NCI-H524 treated with DMSO at 0.1 percent for 48 hours (cell line): Measurements from ENCODE around the gene PRDM11.

Experiments
- DNase-seq: peaks from one replicate; lab custom pipeline; 2025; lab: John Stamatoyannopoulos, UW

The PRDM11 gene

DNA sequence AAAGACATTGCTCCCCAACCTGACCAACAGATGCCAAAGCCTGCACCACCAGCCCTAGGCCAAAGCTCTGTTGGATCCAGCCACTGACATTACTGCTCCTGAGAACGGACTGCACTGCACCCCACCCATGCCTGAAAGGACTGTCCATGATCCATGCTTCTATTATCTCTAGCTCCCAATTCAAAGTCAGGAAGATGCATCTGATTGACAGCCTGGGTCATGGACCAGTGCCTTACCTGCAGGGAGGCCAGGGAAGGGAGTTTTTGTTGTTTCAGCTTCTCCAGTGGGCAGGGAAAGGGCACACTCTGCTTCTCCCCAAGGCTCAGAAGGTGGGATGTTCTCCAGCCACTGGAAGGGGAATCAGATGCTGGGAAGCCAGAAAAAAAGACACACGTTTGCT is 4.8 kb upstream of the PRDM11 start:
- no peak for DNase-seq

DNA sequence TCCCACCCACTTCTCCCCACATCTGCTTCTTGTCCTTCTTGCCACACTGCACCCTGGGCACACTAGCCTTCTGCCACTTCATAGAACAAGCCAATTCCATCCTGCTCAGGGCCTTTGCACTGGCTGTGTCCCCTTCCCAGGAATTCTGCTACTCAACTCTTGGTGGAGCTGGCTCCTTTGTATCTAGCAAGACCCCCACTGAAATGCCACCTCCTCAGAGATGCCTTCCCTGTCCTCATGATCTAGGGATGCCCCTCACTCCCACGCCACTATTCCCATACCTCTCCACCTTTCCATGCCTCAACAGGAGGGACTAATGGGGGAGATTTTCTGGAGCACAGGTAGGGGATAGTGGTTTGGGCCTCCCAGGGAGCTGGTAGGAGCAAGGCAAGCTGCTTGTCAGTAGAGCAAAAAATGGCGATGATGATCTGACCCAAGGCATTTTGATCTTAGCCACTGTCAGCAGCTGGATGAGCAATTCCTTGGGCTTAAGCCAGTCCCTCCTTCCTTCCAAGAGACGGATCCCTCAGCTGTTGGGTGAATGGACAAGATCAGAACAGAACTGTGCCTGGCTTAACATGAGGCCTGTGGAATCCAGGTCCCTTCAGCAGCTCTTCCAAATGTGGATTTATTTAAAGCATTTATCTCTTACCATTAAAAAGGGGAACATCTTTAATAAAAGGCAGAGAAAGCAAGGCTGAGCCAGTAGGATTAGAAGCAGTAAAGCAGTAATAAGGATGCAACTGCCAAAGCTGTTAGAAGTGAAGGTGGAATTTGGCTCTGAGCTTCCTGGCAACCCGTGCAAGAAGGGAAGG is 4.0 kb upstream of the PRDM11 start:
- DNase-seq = no peak

DNA sequence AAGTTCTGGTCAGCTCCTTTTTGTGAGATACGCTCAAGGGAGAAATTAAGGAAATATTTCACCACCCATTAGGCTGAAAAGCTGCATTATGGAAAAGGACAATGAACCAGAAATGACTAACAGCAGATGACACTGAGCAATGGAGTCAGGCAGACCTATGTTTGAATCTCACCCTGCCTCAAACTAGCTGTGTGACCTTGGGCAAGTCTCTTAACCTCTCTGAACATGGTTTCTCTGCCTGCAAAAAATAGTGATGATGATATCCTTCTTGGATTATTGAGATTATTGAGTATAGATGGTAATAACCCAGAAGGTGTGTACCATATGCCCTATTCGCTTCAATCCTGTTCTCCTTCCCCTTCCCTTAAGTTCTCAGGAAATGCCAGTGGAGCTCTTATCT is 2.9 kb upstream of the PRDM11 start:
- no peak for DNase-seq

DNA sequence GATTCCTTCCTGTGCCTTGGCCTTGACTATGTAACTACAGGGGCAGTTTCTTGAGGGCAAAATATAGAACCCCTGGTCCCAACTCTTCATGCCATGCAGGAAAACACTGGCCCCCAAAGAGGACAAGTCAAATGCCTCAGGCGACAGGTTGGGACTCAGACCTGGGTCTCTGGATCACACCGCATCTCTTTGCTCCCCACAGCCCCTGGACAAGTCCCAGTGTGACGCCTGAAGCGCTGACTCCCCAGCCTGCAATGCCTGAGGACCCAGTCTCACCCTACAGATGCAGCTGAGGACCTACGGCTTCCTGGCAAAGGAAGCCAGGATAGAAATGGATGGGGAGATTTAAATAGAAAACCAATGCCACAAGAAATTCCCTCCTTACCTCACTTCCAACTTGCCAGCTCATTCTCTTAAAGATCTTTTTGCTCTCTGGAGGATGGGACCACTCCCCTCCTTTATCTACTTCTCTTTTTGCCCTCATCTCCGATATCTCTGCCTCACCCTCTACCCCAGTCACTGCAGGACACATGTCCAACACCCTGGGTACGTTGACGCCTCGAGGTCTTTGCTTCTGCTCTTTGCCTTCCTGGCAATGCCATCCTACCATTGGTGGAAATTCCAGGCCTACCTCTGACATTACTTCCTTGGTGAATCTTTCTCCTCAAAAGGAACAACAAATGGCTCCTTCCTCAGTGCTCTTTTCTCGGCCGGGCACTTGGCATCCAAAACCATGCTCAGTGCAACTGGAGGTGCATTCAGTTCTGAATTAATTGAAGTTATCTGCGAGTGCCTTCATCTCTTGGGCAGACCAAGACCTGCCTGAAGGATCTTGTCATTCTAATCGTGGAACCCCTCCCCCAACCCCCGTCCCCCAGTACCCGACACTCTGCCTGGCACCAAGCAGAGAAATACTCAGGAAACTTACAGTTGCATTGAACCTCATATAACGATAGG is 2.0 kb upstream of the PRDM11 start:
- DNase-seq = no peak

DNA sequence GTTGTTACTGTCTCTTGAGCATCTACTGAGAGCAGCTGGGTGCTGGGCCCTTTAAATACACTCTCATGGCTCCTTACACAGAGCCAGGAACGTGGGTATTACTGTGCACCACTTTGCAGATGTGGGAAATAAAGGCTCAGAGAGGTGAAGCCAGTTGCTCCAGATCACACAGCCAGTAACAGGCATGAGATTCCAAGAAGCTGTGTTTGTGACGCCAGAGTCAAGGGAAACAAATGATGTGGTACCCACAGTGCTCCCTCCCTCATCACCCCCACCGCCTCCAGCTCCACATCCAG is 1.4 kb upstream of the PRDM11 start:
- DNase-seq = no peak

DNA sequence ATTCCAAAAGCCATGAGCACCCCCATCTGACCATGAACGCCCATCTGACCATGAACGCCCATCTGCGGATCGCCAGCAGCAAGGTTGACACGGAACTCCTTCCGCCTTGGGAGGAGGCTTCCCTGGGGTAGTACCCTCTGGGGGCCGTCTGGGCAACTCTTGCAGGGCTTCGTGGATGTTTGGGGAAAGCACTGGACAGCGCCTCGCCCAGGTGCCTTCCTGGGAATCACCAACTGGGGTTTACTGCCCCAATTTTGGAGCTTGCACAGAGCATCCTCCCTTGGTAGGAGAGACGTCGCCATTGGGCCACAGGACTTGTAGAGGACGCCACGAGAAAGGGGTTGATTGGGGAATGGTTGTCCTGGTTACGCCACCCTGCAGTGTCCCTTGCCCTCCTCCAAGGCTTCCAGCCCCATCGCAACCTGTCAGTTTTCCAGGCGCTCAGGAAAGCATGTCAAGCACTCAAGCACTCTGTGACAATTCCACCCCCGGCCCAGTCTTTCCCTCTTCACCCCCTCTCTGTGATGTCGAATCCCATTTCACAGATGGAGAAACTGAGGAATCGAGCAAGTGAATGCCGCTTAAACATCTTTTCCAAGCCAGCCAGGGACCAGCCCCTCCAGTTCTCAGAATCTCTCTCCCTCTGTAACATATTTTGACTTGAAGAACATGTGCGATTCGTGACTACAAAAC is 914 bp upstream of the PRDM11 start:
- DNase-seq = peak; percentile 26

DNA sequence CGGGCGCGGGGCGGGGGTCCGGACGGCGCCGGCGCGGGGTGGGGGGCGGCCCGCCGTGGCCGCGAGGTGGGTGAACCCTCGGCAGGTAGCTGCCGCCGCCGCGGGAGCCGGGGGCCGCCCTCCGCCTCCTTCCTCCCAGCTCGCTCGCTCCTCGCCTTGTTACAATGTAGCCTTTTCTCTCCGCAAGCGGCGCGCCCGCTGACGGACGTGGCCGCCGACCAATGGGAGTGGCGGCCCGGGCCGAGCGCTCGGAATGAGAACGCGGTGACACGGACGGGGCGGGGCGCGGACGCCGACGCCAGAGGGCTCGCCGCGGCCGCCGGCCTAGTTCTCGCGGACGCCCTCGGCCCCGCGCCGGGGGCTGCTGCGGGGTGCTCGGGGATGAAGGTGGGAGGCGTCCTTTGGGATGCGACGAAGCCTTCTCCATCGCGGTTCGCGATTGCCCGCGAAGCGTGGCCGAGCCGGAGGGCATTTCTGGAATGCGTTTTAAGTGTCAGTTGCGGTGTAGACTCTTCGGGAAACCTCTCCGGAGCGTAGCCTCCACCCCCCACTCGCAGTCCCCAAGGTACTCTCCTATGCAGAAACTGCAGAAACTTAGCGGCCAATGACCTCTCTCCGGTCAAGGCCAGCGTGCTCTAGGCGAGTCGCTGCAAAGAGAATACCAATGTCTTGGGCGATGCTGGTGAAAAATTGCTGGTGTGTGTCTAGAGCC is 734 bp downstream of the PRDM11 start:
- peak; percentile 47 for DNase-seq

DNA sequence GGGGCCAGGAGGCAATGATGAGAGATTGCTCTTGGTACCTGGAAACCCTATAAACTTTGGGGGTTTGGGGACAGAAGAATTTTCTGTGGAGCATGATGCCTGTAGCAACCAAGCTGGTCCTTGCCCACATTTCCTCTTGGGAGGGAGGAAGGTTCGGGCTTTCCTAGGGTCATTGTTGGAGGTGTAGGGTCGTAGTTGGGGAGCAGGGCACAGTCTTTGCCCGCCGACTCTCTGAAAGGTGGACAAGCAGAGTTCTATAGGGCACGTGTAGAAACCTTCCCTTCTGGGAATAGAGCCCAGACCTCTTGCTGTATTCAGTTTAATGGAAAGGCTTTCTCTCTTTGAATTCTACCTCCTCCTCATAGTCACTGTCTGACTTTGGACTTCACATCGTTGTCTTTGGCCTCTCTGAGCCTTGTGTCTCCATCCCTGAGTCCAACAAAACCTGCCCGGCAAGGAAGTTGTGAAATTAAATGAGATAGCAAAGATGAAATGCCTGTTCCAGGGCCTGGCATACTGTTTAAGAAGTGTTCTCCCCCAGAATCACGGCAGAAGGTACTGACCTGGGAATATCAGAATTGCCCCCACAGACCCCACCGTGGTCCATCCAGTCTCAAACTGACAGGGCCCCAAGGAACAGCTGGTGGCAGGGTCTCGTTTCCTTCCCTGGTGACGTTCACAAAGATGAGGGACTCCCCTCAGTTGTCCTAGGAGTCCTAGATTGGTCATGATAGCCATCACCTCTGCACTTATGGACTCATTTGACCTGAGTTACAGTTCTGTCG is 1.6 kb downstream of the PRDM11 start:
- no peak for DNase-seq

DNA sequence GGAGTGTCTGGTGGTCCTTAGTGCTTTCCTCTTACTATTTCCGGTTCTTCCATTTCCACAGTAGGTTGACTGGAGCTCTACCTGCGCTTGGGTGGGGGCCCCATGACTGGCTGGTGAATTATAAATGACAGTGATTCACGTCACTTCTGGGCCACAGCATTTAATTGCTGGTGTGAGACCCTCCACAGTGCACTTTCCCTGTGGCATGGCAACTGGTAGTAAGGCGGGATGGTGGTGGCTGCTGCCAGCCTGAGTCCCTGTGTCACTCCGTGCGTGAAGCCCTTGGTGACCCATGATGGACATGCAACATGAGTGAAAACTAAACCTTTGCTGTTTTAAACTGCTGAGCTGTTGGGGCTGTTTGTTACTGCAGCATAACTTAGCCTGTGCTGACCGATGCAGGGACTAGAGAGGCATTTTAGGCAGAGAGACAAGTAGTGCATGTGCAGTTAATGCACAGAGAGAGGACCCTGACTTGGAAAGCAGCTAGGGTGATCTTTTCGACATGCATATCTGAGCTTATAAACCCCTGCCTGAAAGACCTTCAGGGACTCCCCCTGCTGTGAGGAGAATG is 3.1 kb downstream of the PRDM11 start:
- DNase-seq = no peak

DNA sequence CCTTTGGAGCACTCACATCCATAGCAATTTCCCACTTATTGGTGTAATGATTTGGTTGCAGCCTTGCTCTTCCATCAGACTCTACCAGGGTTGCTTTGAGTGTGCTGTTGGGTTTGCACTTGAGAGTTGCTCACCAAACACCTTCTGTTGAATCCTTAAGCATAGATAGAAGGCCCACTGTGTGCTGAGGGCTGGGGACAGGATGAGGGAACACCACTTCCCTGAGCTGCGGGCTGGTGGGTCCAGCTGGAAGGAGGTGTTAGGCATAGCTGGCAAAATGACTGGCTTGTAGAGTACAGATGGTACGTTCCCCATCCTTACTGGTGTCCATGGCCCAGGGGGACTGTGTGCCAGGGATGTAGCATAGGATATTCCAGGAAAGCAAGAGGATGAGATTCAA is 3.9 kb downstream of the PRDM11 start:
- DNase-seq = no peak

DNA sequence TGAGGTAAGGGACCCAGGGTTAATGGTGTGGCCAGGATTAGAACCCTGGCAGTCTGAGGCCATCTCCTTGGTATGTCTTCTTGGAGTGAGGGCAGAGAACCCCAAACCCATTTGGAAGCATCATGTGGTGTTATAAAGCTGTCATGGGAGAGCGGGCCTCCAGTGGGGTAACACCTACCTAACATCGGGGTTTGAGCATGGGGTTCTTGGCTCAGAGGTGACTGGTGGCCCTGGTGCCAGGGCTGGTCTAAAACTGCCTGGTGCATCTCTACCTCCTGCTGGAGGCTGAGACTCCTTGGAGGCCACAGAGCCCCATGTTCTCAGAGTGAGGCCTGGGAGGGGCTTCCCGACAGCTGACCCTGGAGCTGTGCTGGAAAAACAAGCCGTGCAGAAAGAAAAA is 4.5 kb downstream of the PRDM11 start:
- DNase-seq = no peak

DNA sequence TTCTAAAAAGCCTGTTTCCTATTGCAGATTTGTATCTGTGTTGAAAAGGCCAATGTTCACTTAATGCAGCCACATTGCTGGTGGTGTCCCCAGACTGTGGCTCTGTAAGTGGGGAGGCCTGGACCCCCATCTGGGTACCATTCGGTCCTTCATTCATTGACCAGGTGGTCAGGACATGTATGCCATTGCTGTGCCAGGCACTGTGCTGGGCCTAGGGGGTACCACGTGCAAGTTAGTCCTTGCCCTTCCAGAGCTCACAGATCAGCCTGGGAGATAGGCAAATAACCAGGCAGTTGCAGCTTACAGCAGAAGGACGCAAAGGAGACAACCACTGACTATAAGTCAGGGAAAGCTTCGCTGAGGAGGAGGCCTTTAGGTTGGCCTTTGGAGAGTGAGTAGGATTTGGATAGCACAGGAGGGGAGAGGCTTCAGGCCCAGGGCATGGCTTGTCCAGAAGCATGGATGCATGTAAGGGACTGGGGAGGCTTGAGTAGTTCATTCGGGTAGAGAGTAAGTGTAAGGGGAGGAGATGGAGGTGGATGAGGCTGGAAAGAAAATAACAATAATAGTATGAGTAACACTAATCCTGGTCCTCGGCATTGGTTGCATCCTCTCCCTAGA is 5.0 kb downstream of the PRDM11 start:
- no peak for DNase-seq

DNA sequence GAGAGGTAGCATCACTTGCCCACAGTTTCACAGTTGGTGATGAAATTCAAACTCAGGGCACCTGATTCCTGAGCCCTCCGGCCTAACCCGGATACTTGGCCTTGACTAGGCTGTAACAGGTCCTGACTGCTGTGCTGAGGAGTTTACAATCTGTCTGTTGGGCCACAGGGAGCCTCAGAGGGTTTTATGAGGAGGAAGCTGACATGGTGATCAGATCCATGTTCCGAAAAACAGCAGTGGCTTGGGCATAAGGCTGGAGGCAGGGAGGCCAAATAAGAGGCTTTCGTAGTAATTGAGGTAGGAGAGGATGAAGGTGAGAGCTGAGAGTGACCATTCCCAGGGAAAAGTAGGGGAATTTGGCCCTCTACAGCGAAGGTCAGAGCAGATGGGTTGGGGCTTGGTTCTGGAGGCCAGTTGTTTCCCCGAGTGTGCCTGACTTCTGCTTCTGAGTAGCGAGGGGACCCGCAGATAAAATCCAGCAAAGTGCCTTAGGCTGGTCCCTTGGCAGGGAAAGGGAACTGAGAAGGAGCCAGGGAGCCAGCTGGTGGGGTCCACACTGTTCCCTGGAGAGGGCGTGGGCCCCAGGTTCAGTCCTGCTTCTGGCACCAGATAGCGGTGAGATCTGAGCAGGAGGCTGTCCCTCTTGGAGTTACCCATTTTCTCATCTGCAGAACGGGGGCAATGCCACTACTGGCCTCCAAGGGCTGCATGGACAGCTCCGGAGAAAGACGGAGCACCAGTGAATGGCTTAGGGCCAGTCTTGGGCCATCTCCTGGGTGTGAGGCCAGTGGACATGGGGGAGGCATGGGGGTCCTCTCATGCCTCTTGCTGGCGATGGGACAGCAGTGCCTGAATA is 6.5 kb downstream of the PRDM11 start:
- DNase-seq = no peak

DNA sequence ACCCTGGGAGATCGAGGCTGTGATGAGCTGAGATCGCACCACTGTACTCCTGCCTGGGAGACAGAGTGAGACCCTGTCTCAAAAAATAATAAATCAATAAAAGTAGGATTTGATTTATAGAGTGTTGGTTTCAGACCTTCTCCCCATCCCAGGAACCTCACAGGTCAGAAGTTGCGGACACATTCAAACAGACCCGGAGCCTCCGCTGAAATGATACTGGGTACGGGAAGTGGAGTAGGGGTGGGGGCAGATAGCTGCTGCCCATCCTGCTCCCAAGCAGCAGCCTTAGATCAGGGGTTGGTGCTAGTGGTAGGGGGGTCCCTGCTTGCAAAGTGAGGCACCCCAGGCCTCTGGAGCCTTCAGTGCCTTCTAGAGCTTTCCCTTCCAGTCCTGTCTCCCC is 7.8 kb downstream of the PRDM11 start:
- DNase-seq = no peak

DNA sequence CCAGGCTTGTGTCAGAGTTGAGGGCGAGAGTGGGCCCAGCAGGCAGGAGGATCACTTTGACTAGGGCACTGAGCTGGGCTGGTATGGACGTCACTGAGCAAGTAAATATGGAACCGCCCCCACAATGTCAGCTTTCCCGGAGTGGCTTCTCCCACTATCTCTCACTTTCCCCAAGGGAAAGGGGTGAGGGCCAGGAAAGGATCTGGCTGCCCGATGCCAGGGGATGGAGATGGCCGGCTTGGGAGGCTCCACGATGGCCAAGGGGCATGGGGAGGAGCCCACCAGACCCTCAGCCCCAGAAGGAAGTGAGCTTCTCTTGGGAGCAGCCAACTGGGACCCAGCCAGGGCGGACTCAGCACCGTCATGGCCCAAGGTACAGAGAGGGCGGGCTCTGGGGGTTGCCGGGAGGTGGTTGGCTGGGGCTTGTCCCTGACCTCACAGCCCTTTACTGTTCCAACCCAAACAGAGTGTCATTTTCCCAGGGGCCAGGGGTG is 8.7 kb downstream of the PRDM11 start:
- no peak for DNase-seq

DNA sequence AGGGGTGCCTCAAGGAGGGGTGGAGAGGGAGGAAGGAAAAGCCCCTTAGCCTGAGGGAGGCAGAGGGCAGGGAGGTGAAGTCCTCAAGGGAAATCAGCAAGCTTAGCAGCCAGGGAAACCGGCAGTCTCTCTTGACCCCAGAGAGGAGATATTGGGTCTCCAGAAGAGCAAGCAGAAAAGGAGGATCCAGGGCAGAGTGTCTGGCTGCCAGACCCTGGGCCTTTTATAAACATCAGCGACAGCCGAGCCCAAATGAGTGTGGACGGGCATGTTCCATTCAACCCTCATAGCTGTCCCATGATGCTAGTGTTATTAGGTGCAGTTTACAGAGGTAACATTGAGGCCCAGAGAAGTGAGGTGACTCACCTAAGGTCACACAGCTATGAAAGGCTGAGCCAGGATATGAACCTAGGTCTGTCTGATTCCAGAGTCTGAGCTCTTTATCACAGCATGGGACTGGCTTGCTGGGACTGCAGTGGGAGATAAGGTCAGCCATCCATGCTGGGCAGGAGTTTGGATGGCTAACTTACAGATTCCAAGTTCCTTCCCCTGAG is 9.3 kb downstream of the PRDM11 start:
- no peak for DNase-seq

DNA sequence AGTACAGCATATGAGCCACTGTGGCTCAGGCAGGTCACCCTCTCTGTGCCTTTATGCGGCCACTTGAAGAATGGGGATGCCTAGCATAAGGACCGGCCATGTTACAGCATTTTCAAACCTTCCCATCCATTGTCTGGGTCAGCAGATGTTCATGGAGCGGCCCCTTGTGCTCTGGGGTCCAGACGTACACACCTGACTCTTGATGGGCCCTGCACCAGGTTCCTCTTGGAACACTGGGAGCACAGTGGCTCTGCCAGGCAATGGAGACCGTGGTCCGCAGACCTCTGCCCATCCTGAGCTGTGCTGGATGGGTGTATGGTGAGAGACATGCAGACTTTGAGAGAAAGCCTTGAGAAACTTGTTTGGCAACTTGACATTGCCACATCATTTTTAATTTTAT is 9.8 kb downstream of the PRDM11 start:
- DNase-seq = no peak

DNA sequence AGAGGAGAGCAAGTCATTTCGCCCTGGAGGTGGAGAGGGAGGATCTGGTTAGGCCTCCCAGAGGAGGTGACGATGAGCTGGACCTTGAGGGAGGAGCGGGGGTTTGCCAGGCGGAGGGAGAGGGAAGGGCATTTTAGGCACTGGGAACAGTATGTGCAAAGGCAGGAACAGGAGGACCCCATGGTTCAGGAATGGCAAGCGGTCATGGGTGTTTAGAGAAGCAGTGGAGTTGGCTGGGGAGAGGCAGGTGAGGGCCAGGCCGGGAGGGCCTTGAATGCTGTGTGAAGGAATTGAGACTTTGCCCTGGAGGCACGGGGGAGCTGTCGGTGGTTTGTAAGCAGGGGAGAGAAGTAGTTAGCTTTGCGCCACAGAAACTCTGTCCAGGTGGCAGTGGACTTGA is 10.3 kb downstream of the PRDM11 start:
- DNase-seq = no peak
